GM23338 (cell line): ENCODE results near the gene MMP25. TPM values are rescaled to one million over a fixed set of nuclear protein-coding genes. Genes with fewer than 3 reads are reported as not detected.

Experiments used
- ATAC-seq: fragments of 200-7000 bp; cut with Tn5 transposase; 3 replicates; pipeline ENCODE4 v1.9.1; 2020
- DNase-seq: peaks from one replicate; pipeline ENCODE4 v3.0.0-alpha.2; 2015; ENCODE audit warnings: low spot score
- H2AFZ ChIP-seq: fragments of 200-600 bp; sonication (generic); 2 replicates; pipeline ENCODE4 v1.8.0; 2016; ENCODE audit warnings: antibody characterized with exemption, mild to moderate bottlenecking, moderate library complexity
- H3F3A ChIP-seq: fragments of 200-600 bp; sonication (generic); replicated peaks from 2 replicates; pipeline ENCODE4 v1.8.0; 2017; ENCODE audit warnings: antibody characterized with exemption, mixed run types, low read depth
- H3K27ac ChIP-seq: fragments of 200-600 bp; sonication (generic); 2 replicates; pipeline ENCODE4 v1.6.1; 2016; ENCODE audit warnings: low read depth
- H3K27me3 ChIP-seq: fragments of 200-600 bp; sonication (generic); 2 replicates; pipeline ENCODE4 v1.8.0; 2016; ENCODE audit warnings: mild to moderate bottlenecking, mixed run types, moderate library complexity; ENCODE audit not compliant: insufficient read depth
- H3K36me3 ChIP-seq: fragments of 200-600 bp; sonication (generic); 2 replicates; pipeline ENCODE4 v1.8.0; 2016; ENCODE audit warnings: mild to moderate bottlenecking; ENCODE audit not compliant: insufficient read depth
- H3K4me1 ChIP-seq: fragments of 200-600 bp; sonication (generic); 2 replicates; pipeline ENCODE4 v1.8.0; 2016; ENCODE audit warnings: mild to moderate bottlenecking, moderate library complexity; ENCODE audit not compliant: insufficient read depth
- H3K4me2 ChIP-seq: fragments of 200-600 bp; sonication (generic); 2 replicates; pipeline ENCODE4 v1.7.1; 2017; ENCODE audit warnings: mixed run types
- H3K4me3 ChIP-seq: fragments of 200-600 bp; sonication (generic); 2 replicates; pipeline ENCODE4 v1.6.1; 2016; ENCODE audit warnings: mixed run types
- H3K79me2 ChIP-seq: fragments of 200-600 bp; sonication (generic); replicated peaks from 2 replicates; pipeline ENCODE4 v1.8.0; 2017; ENCODE audit warnings: mild to moderate bottlenecking; ENCODE audit not compliant: insufficient read depth
- H3K9me2 ChIP-seq: fragments of 200-600 bp; sonication (generic); 2 replicates; pipeline ENCODE4 v1.8.0; 2017; ENCODE audit not compliant: insufficient read depth
- H4K20me1 ChIP-seq: fragments of 200-600 bp; sonication (generic); replicated peaks from 2 replicates; pipeline ENCODE4 v1.8.0; 2017; ENCODE audit warnings: mild to moderate bottlenecking; ENCODE audit not compliant: insufficient read depth
- H3K27ac Mint-ChIP-seq: 2 replicates; pipeline ENCODE4 v1.8.0; 2020; ENCODE audit warnings: inconsistent platforms, mild to moderate bottlenecking, moderate library complexity, mixed read lengths
- H3K27me3 Mint-ChIP-seq: 3 replicates; pipeline ENCODE4 v1.8.0; 2022; ENCODE audit warnings: low read depth, mild to moderate bottlenecking, moderate library complexity, mixed read lengths, inconsistent platforms; ENCODE audit not compliant: insufficient read depth, poor library complexity
- H3K36me3 Mint-ChIP-seq: 3 replicates; pipeline ENCODE4 v1.8.0; 2021; ENCODE audit warnings: low read depth, mild to moderate bottlenecking, inconsistent platforms, moderate library complexity, mixed read lengths
- H3K4me1 Mint-ChIP-seq: 3 replicates; pipeline ENCODE4 v1.8.0; 2020; ENCODE audit warnings: mild to moderate bottlenecking, inconsistent platforms, mixed read lengths
- H3K4me3 Mint-ChIP-seq: 3 replicates; pipeline ENCODE4 v1.8.0; 2021; ENCODE audit warnings: moderate library complexity, mild to moderate bottlenecking, inconsistent platforms, mixed read lengths
- H3K9me3 Mint-ChIP-seq: 3 replicates; pipeline ENCODE4 v1.8.0; 2020; ENCODE audit warnings: moderate library complexity, mild to moderate bottlenecking, inconsistent platforms, mixed read lengths
- CREB1 ChIP-seq: fragments of 250-450 bp; sonication (Bioruptor Pico); IDR thresholded peaks from 2 replicates; pipeline ENCODE4 v1.5.0; 2020; ENCODE audit warnings: low read depth, mild to moderate bottlenecking, moderate library complexity
- CTCF ChIP-seq, 2 experiments: fragments of 200-600 bp in 1 of 2; sonication (generic) in 1 of 2; conservative IDR thresholded peaks; 2 replicates each; pipeline versions ENCODE4 v1.5.1 to v1.6.1; 2016 to 2017; ENCODE audit warnings: antibody characterized with exemption in 2 of 2, low read depth in 2 of 2, mild to moderate bottlenecking in 2 of 2, moderate library complexity in 1 of 2
- ETS1 ChIP-seq: IDR thresholded peaks from 2 replicates; pipeline ENCODE4 v1.6.1; 2016; ENCODE audit warnings: antibody characterized with exemption
- EZH2 ChIP-seq: fragments of 200-600 bp; sonication (generic); IDR thresholded peaks from one replicate; pipeline ENCODE4 v1.8.0; 2017; ENCODE audit warnings: antibody characterized with exemption, mild to moderate bottlenecking, low read depth; ENCODE audit not compliant: unreplicated experiment
- EZH2phosphoT487 ChIP-seq: fragments of 200-600 bp; sonication (generic); IDR thresholded peaks from one replicate; pipeline ENCODE4 v1.8.1; 2018; ENCODE audit warnings: antibody characterized with exemption; ENCODE audit not compliant: unreplicated experiment
- JUNB ChIP-seq: IDR thresholded peaks from one replicate; pipeline ENCODE4 v1.6.1; 2016; ENCODE audit warnings: antibody characterized with exemption; ENCODE audit not compliant: unreplicated experiment
- NANOG ChIP-seq: IDR thresholded peaks from 2 replicates; pipeline ENCODE4 v1.6.1; 2016; ENCODE audit warnings: antibody characterized with exemption, borderline replicate concordance
- POLR2AphosphoS5 ChIP-seq: IDR thresholded peaks from 2 replicates; pipeline ENCODE4 v1.6.1; 2016; ENCODE audit warnings: antibody characterized with exemption, low read depth
- STAT1 ChIP-seq: IDR thresholded peaks from one replicate; pipeline ENCODE4 v1.6.1; 2016; ENCODE audit warnings: antibody characterized with exemption; ENCODE audit not compliant: unreplicated experiment
- ZNF114 ChIP-seq: fragments of 250-450 bp; sonication (Bioruptor Pico); IDR thresholded peaks from 2 replicates; pipeline ENCODE4 v1.5.0; 2020; ENCODE audit warnings: mild to moderate bottlenecking, moderate library complexity
- ZNF331 ChIP-seq: fragments of 250-450 bp; sonication (Bioruptor Pico); IDR thresholded peaks from 2 replicates; pipeline ENCODE4 v1.5.0; 2020; ENCODE audit warnings: low read depth, mild to moderate bottlenecking, moderate library complexity
- ZNF462 ChIP-seq: fragments of 250-450 bp; sonication (Bioruptor Pico); IDR thresholded peaks from 2 replicates; pipeline ENCODE4 v1.5.0; 2020; ENCODE audit warnings: mild to moderate bottlenecking, moderate library complexity
- polyA plus RNA-seq: library from polyadenylated mRNA; unstranded; fragments of >200 nt; fragmentation: Nextera tagmentation; extraction: Ambion mirVana; gene quantifications from 2 replicates; pipeline ENCODE4 v1.2.1, GENCODE V29; 2016
- total RNA-seq: library from RNA; depleted of rRNA; stranded (reverse); fragments of >200 nt; shearing (Covaris generic); gene quantifications from 2 replicates; pipeline ENCODE4 v1.2.3, GENCODE V29; 2014

The MMP25 gene
- total and polyA plus RNA-seq, 2 experiments from 2014 or later, result 7.7 to 15.9 TPM

GRCh38 chr16:3066440-3066748 is 20.0 kb downstream of the MMP25 start:
- Histone ChIP-seq H3K27ac (no peak overlapping the region), H2AFZ (no peak overlapping the region), H3K36me3 (no peaks in the 10 kb centered on the region), H3F3A (no peaks in the 10 kb centered on the region), H3K79me2 (no peaks in the 10 kb centered on the region), H3K4me1 (0 out of 2 replicates have a peak, but pooled peaks cover 4% of the 10 kb centered on the region), H3K4me2 (no peak overlapping the region), H3K9me2 (no peaks in the 10 kb centered on the region), H3K27me3 (0 out of 2 replicates have a peak, but pooled peaks cover 4% of the 10 kb centered on the region), H3K4me3 (no peak overlapping the region), H4K20me1 (no peaks in the 10 kb centered on the region)
- Mint-ChIP-seq H3K27me3 (peaks cover 25% of the 10 kb centered on the region), H3K9me3 (no peaks in the 10 kb centered on the region; the same call in 2 of the 3 replicates), H3K4me1 (peaks cover 22% of the 10 kb centered on the region), H3K4me3 (no peak overlapping the region), H3K27ac (no peak overlapping the region), H3K36me3 (no peaks in the 10 kb centered on the region; the same call in 2 of the 3 replicates)
- no peak for TF ChIP-seq ETS1
- DNase-seq (no peak), ATAC-seq (no peak)

- no peaks in the 10 kb centered on the region for H3K79me2 ChIP-seq
- no peak overlapping the region for H3K27ac Mint-ChIP-seq
- no peak for TF ChIP-seq JUNB
- TF ChIP-seq CTCF (conservative IDR thresholded peaks at IDR 0.05; ENCODE audit: low read depth in 2 of 2), result no peak
- no peak for TF ChIP-seq ZNF331
- no peak for TF ChIP-seq ZNF462 (CRISPR knock-in tag)
- no peak for TF ChIP-seq ZNF114 (CRISPR knock-in tag)
- no peak for TF ChIP-seq ETS1
- no peak for TF ChIP-seq STAT1
- TF ChIP-seq CREB1 (CRISPR knock-in tag), result no peak
- no peak for TF ChIP-seq POLR2AphosphoS5
- TF ChIP-seq NANOG, result no peak
- TF ChIP-seq EZH2, result no peak
- no peak for TF ChIP-seq EZH2phosphoT487
Measured at GRCh38 chr16:3068487-3068886, 22.1 kb downstream of the MMP25 start.

More at GRCh38 chr16:3068487-3068886, 22.1 kb downstream of the MMP25 start:
- DNase-seq (no peak), ATAC-seq (no peak)
- peaks cover 31% of the 10 kb centered on the region for H3K27me3 Mint-ChIP-seq
- Histone ChIP-seq H3K4me3 (no peak overlapping the region), H3K4me1 (0 out of 2 replicates have a peak, but pooled peaks cover 4% of the 10 kb centered on the region), H3K4me2 (no peak overlapping the region), H4K20me1 (no peaks in the 10 kb centered on the region), H3K9me2 (no peaks in the 10 kb centered on the region), H3K27ac (no peak overlapping the region), H3K36me3 (no peaks in the 10 kb centered on the region), H2AFZ (no peak overlapping the region), H3K27me3 (no peaks in the 10 kb centered on the region), H3F3A (no peaks in the 10 kb centered on the region)
- H3K4me3 Mint-ChIP-seq, result no peak overlapping the region
- H3K9me3 Mint-ChIP-seq, result no peaks in the 10 kb centered on the region; the same call in 2 of the 3 replicates
- H3K4me1 Mint-ChIP-seq, result peaks cover 31% of the 10 kb centered on the region
- H3K36me3 Mint-ChIP-seq, result no peaks in the 10 kb centered on the region; the same call in 2 of the 3 replicates
